ENCODE data around the gene ZBTB5.
"Not testable (repeated sequence)": the region's sequence is repeated elsewhere in the genome, so short reads cannot be mapped to it uniquely, and the experiment has no call there.

Gene ZBTB5

GRCh38 chr9:37446401-37446800 lies 18.8 kb downstream of the ZBTB5 start:
- no peak for DNase-seq

GRCh38 chr9:37445832-37446231 lies 19.4 kb downstream of the ZBTB5 start:
- no peak for DNase-seq

- DNase-seq: no peak
Observed at GRCh38 chr9:37444890-37445289, 20.4 kb downstream of the ZBTB5 start.

GRCh38 chr9:37443566-37443965 lies 21.7 kb downstream of the ZBTB5 start:
- no peak for DNase-seq

- DNase-seq: no peak
Observed at GRCh38 chr9:37442556-37442955, 22.7 kb downstream of the ZBTB5 start.

- DNase-seq: no peak
Observed at GRCh38 chr9:37441776-37442370, 23.4 kb downstream of the ZBTB5 start.

- no peak for DNase-seq
Observed at GRCh38 chr9:37438359-37438758, 26.9 kb downstream of the ZBTB5 start.

GRCh38 chr9:37437621-37438020 lies 27.6 kb downstream of the ZBTB5 start:
- DNase-seq: no peak

- DNase-seq: no peak
Observed at GRCh38 chr9:37437010-37437409, 28.2 kb downstream of the ZBTB5 start.

- DNase-seq: no peak
Observed at GRCh38 chr9:37436540-37436939, 28.7 kb downstream of the ZBTB5 start.

GRCh38 chr9:37433867-37434371 lies 31.3 kb downstream of the ZBTB5 start:
- DNase-seq: no peak

- no peak for DNase-seq
Observed at GRCh38 chr9:37432020-37432419, 33.2 kb downstream of the ZBTB5 start.

GRCh38 chr9:37430841-37431597 lies 34.2 kb downstream of the ZBTB5 start:
- no peak for DNase-seq

GRCh38 chr9:37429441-37430285 lies 35.6 kb downstream of the ZBTB5 start:
- DNase-seq: no peak

- no peak for DNase-seq
Observed at GRCh38 chr9:37428345-37428744, 36.9 kb downstream of the ZBTB5 start.

- DNase-seq: no peak
Observed at GRCh38 chr9:37426846-37427245, 38.4 kb downstream of the ZBTB5 start.

- DNase-seq: not testable (repeated sequence)
Observed at GRCh38 chr9:37426431-37426830, 38.8 kb downstream of the ZBTB5 start.

GRCh38 chr9:37425298-37425752 lies 39.9 kb downstream of the ZBTB5 start:
- DNase-seq: no peak

GRCh38 chr9:37424686-37425297 lies 40.5 kb downstream of the ZBTB5 start:
- no peak for DNase-seq

- DNase-seq: no peak
Observed at GRCh38 chr9:37424204-37424685, 41.0 kb downstream of the ZBTB5 start.

GRCh38 chr9:37423508-37423907 lies 41.7 kb downstream of the ZBTB5 start:
- no peak for DNase-seq

GRCh38 chr9:37422289-37423104 lies 42.8 kb downstream of the ZBTB5 start, which contains the start of gene GRHPR:
Gene GRHPR (plus strand): TSS chr9:37422696. CDS start chr9:37422751, 55 bp downstream.
- peak; percentile 94 for DNase-seq

All from activated naive CD4-positive, alpha-beta T cell treated with anti-CD3 and anti-CD28 coated beads, Interleukin-2, amount 50 U/mL, for 16 hours (primary cell).